Right atrium auricular region (tissue), 2 donors: Measurements from ENCODE around the gene TTC7B. TPM values are rescaled to one million over a fixed set of nuclear protein-coding genes. Genes with fewer than 3 reads are reported as not detected.
A peak's percentile ranks its signal among the peaks of the same experiment; 100 is the strongest.

Experiments
- DNase-seq: peaks from one replicate; pipeline ENCODE4 v3.0.0-alpha.2; 2019; ENCODE audit warnings: low spot score
- H3K27ac ChIP-seq, 2 donors: fragments of 200-600 bp; sonication (generic); 1 replicate in 1 of 2; 2 replicates in 1 of 2; pipeline ENCODE4 v1.5.1; 2016 to 2019
- H3K27me3 ChIP-seq, 2 donors: fragments of 200-600 bp; sonication (generic); one replicate each; pipeline versions ENCODE4 v1.5.1 to v1.6.0; 2017 to 2019
- H3K36me3 ChIP-seq: fragments of 200-600 bp; sonication (generic); one replicate; pipeline ENCODE4 v1.5.1; 2016
- H3K4me1 ChIP-seq, 2 donors: fragments of 200-600 bp; sonication (generic); one replicate each; pipeline versions ENCODE4 v1.5.1 to v1.6.0; 2017 to 2019
- H3K4me3 ChIP-seq, 2 donors: fragments of 200-600 bp; sonication (generic); 1 replicate in 1 of 2; 2 replicates in 1 of 2; pipeline ENCODE4 v1.5.1; 2017 to 2019; ENCODE audit warnings: mild to moderate bottlenecking in 1 of 2, moderate library complexity in 1 of 2
- H3K9me3 ChIP-seq, 2 donors: fragments of 200-600 bp; sonication (generic); one replicate each; pipeline ENCODE4 v1.5.1; 2019
- CTCF ChIP-seq, 2 donors: fragments of 200-600 bp; sonication (generic); IDR thresholded peaks; one replicate each; pipeline ENCODE4 v1.5.1; 2019; ENCODE audit warnings: antibody characterized with exemption in 2 of 2
- total RNA-seq, 2 donors: library from RNA; depleted of rRNA; stranded (reverse); fragments of >200 nt; gene quantifications; one replicate each; pipeline ENCODE4 v1.1.0, GENCODE V29; 2016

The TTC7B gene
- total RNA-seq, 2 donors from 2014 or later = 45.5 to 57.3 TPM

- Histone ChIP-seq H3K9me3 (no peaks in the 10 kb centered on the region), H3K4me1 (peaks cover 0 to 33% of the 10 kb centered on the region in 2 donors), H3K36me3 (no peaks in the 10 kb centered on the region), H3K4me3 (no peak overlapping the region), H3K27ac (peak overlapping the region; percentile 81 to 93), H3K27me3 (no peaks in the 10 kb centered on the region)
- TF ChIP-seq CTCF (IDR thresholded peaks at IDR 0.05) = no peak
- DNase-seq = no peak
These were observed 120.1 kb downstream of the TTC7B start for GRCh38 chr14:90695997-90696660.

GRCh38 chr14:90693413-90693812, 122.8 kb downstream of the TTC7B start:
- Histone ChIP-seq H3K4me3 (no peak overlapping the region), H3K4me1 (peaks cover 0 to 26% of the 10 kb centered on the region in 2 donors)

GRCh38 chr14:90692826-90693225, 123.4 kb downstream of the TTC7B start:
- DNase-seq = no peak
- TF ChIP-seq CTCF (IDR thresholded peaks at IDR 0.05) = no peak
- no peak overlapping the region for H3K27ac ChIP-seq
- H3K4me3 ChIP-seq = no peak overlapping the region
- no peaks in the 10 kb centered on the region for H3K9me3 ChIP-seq
- H3K4me1 ChIP-seq = peaks cover 0 to 20% of the 10 kb centered on the region in 2 donors
- no peaks in the 10 kb centered on the region for H3K27me3 ChIP-seq
- H3K36me3 ChIP-seq = no peaks in the 10 kb centered on the region

More at GRCh38 chr14:90693413-90693812, 122.8 kb downstream of the TTC7B start:
- TF ChIP-seq CTCF (IDR thresholded peaks at IDR 0.05) = no peak
- Histone ChIP-seq H3K27me3 (no peaks in the 10 kb centered on the region), H3K27ac (no peak overlapping the region), H3K36me3 (no peaks in the 10 kb centered on the region), H3K9me3 (no peaks in the 10 kb centered on the region)
- no peak for DNase-seq

- Histone ChIP-seq H3K27me3 (no peaks in the 10 kb centered on the region), H3K27ac (no peak overlapping the region), H3K4me1 (peaks cover 0 to 13% of the 10 kb centered on the region in 2 donors), H3K9me3 (no peaks in the 10 kb centered on the region), H3K4me3 (no peak overlapping the region), H3K36me3 (no peaks in the 10 kb centered on the region)
- TF ChIP-seq CTCF (IDR thresholded peaks at IDR 0.05) = no peak
- DNase-seq = no peak
These were observed 124.2 kb downstream of the TTC7B start for GRCh38 chr14:90692061-90692460.

GRCh38 chr14:90691627-90692026, 124.6 kb downstream of the TTC7B start:
- no peak overlapping the region for H3K4me3 ChIP-seq
- H3K9me3 ChIP-seq = no peaks in the 10 kb centered on the region
- no peak for TF ChIP-seq CTCF (IDR thresholded peaks at IDR 0.05)
- no peak overlapping the region for H3K27ac ChIP-seq
- H3K27me3 ChIP-seq = no peaks in the 10 kb centered on the region
- DNase-seq = no peak
- peaks cover 0 to 8% of the 10 kb centered on the region in 2 donors for H3K4me1 ChIP-seq
- no peaks in the 10 kb centered on the region for H3K36me3 ChIP-seq

GRCh38 chr14:90687680-90688079, 128.6 kb downstream of the TTC7B start:
- Histone ChIP-seq H3K27ac (no peak overlapping the region), H3K36me3 (peaks cover 7% of the 10 kb centered on the region), H3K9me3 (no peaks in the 10 kb centered on the region), H3K4me1 (no peaks in the 10 kb centered on the region), H3K4me3 (no peak overlapping the region), H3K27me3 (no peaks in the 10 kb centered on the region)
- DNase-seq = no peak
- TF ChIP-seq CTCF (IDR thresholded peaks at IDR 0.05) = no peak
